HG03139 (cell line): ENCODE results near the gene FSTL4.
A peak's percentile ranks its signal among the peaks of the same experiment; 100 is the strongest.

Source experiments
- ATAC-seq: cut with Tn5 transposase; IDR thresholded peaks from one replicate; pipeline ENCODE4 v1.9.1; 2021; ENCODE audit not compliant: unreplicated experiment

FSTL4 gene

GRCh38 chr5:133252133-133252480 lies 360.2 kb downstream of the FSTL4 start:
- ATAC-seq, result no peak

DNA sequence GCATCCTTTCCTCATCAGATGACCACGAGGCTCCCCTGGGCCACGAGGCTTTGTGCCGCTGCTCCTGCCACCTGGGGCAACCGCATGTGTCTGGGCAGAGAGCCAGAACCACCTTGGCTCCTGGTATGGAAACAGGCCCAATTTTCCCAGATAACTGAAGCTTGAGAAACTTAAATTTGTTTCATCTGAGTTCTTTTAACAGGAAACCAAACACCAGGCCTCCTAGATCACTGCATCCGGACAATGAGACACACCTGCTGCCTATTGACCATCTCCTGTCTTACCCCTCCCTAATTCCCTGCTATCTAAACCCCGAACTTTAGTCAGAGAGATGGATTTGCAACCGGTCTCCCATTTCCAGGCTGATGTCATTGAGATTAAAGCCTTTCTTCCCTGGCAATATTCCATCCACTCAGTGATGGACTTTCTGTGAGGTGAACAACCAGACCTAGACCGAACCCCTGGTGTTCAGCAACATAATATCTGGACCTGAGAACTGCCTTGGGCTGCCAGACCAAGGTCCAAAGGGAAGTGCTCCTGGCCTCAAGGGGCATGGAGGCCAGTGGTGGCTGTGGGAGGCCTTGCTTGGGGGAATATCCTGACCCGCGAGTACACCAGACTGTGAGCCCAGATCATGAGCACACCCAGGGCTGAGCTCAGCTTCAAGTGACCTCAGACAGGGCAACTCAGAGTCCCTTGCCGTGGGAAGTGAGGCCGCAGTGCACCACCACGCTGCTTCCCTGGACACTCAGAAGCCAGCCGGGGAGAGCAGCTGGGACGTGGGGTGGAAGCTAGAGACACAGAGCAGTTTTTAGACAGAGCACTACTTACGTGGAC lies 360.8 kb downstream of the FSTL4 start:
- ATAC-seq, result no peak

DNA sequence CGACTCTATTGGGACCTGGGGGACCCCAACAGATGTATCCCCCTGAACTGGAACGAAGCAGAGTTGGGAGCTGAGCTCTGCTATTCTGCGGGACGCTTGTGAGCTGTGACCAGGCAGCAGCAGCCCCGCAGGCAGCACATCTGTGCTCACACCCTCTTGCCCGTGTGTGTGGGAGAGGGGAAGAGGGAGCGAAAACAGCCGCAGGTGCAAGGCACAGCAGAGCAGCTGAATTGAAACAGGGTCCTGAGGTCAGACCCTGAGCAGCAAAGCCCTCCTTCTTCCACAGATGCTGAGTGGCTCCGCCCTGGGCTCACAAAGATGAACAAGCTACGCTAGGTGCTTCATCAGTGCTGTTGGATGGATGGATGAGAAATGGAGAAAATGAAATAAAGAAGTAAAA lies 361.8 kb downstream of the FSTL4 start:
- no peak for ATAC-seq

- no peak for ATAC-seq
These were observed 362.7 kb downstream of the FSTL4 start for GRCh38 chr5:133249593-133249992.

- ATAC-seq, result no peak
These were observed 364.3 kb downstream of the FSTL4 start for GRCh38 chr5:133247881-133248624.

DNA sequence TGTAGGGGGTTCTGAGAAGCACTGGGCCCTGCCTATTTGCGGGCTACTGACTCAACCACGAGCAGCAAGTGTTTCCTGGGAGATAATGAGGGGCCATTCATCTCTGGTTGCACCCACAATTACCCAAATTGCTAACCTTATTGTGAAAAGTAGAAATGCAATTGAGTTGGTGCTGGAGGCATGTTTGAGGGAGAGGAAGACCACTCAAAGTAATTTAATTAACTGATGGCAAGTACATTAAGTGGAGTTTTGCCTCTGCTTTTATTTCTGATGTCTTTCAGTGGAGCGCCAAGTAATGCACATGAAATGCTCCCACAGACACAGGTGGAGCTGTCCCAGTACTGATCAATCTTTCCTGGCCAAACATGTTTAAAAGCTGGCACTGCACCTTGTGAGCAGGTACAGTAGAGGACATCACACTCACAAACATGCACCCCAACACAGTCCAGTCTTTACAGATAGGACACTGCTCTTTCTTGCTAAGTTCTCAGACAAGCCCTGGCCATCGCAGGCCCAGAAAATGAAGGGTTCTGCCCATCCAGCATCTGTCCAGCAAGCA lies 365.1 kb downstream of the FSTL4 start:
- no peak for ATAC-seq

DNA sequence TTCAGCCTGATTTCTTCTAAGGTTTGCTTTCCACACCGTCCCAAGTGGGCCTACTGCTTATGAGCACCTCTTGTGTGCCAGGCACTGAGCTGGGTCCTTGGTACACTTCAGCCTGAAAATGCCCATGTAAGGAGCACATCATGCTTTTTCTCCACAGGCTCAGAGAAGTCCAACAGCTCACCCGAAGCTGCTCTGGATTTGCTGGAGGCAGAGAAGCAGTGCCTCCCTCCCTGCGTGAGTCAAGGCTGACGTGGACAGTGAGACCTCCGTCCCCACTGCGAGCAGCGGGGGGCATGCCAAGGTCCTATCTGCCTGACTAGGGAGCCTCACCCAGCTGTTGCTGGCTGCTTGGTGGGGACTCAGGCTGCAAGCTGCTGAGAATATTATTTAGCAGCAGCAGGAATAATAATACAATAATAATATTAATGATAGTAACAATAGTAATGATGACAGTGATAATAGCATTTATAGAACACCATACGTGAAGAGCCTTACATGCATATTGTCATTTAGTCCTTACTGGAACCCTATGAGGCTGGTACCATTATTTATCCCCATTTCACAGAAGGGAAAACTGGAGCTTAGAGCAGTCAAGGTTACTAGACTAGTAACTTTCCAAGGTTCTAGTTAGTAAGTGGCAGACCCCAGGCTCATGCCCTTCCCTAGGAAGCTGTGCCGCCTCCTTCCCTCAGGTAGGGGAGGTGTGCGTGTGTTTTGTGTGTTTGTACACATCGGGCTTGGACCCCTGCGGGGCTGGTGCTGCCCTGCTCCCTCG lies 365.8 kb downstream of the FSTL4 start:
- no peak for ATAC-seq

DNA sequence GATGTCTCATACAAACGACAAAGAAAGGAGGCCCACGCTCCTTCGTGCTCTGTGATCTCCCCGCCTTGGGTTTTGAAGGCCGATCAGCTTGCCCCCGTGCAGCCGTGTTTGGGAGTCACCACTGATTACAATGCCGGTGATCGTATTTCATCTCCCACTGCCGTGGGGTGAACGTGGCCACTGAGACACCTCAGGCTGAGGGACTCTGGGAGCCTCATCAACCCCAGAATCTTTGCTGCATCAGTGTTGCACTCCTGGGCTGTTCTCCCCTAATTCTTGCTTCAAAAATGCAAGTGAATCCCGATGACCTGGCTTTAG lies 366.3 kb downstream of the FSTL4 start:
- ATAC-seq, result no peak

- ATAC-seq, result no peak
These were observed 366.9 kb downstream of the FSTL4 start for GRCh38 chr5:133245191-133246052.

DNA sequence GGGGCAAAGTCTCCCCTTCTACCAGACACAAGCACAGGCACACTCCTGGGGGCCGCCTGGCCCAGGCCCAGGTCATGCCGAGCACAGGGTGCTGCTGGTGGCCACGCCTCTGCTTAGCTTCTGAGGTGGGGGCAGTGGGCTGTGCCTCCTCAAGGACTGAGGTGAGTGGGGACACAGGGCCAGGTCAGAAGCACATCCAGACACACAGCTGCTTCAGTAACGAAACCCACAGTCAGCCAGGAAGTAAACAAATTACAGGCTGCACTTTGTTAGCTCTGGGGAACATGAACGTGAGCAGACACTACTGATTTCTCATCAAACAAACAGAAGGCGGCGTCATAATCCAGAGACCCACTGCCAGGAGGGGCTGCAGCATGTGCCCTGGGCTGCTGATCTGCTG lies 368.1 kb downstream of the FSTL4 start:
- no peak for ATAC-seq

- ATAC-seq, result no peak
These were observed 369.1 kb downstream of the FSTL4 start for GRCh38 chr5:133243196-133243595.

- ATAC-seq, result no peak
These were observed 370.0 kb downstream of the FSTL4 start for GRCh38 chr5:133242221-133242835.

- ATAC-seq, result no peak
These were observed 370.9 kb downstream of the FSTL4 start for GRCh38 chr5:133241179-133242092.

DNA sequence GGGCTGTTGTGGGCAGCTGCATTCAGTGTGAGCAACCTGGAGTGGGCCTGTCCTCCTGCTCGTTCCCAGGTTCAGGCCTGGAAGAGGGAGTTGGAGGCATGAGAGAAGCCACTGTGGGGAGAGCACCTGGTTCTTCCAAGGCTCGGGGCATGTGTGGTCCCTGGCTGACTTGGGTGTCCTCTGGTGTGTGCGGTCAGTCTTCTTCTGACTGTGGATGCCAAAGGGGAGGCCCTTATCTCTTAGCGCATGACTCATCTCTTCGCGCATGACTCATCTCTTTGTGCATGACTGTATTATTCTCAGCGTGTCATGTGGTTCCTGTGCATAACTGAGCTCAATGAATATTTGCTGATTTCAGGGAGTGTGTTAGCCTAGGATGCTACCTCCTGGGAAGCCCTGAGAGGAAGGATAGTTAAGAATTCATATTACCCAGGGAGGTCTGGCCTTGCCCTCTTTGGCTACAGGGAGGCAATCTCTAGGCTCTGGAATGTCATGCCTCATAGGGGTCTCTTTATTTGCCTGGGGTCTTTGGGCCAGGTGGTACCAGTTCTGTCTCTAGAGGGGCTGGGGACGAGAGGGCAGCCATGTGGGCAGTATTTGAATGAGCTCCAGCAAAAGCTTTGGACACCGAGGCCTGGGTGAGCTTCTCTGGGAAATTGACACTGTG lies 371.8 kb downstream of the FSTL4 start:
- peak; percentile 37 for ATAC-seq

- no peak for ATAC-seq
These were observed 373.7 kb downstream of the FSTL4 start for GRCh38 chr5:133238426-133239205.

DNA sequence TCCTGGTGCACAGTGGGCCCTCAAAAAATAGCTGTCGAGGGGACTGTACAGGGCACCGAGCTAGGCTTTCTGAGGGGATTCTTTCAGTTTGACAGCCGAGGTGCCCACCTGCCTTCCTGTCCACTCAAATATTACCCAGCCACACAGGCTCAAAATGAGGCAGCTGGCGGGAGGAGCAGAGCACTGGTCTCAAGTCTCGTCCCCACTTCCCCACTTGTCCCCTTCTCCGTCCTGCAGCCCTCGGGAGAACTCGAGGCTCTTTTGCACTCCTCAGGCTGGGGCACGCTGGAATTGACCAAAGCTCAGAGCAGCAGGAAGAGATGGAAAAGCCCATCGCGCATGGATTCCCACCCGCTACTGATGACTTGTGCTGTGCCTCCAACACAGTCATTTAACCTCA lies 375.4 kb downstream of the FSTL4 start:
- no peak for ATAC-seq

DNA sequence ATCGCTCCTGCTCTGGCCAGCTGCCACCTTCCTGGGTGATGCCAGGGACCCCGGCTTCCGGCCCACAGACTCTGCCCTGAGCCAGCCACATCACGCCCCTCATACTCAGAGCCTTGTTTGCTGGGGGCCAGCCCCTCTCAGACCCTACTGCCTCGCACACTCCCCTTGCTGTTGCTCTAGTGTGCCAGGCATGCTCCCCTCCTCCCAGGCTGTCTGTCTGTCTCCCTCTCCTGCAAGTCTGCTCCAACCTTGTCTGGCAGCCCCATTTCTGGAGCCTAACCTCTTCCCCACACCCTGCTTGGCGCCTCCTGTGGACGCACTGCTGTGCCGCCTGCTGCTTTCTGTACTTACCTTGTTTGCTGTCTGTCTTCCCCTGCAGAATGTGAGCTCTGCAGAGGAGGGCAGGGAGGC lies 375.8 kb downstream of the FSTL4 start:
- no peak for ATAC-seq
